Measurements from ENCODE around the gene STYXL2.

STYXL2 gene

GRCh38 chr1:167081594-167082156 lies 12.2 kb upstream of the STYXL2 start:
- peak; percentile 25 for DNase-seq

- DNase-seq = no peak
Observed at GRCh38 chr1:167082511-167083027, 11.3 kb upstream of the STYXL2 start.

GRCh38 chr1:167083066-167083665 lies 10.7 kb upstream of the STYXL2 start:
- DNase-seq = no peak

GRCh38 chr1:167083871-167084270 lies 10.0 kb upstream of the STYXL2 start:
- DNase-seq = no peak

- DNase-seq = no peak
Observed at GRCh38 chr1:167084757-167085156, 9.1 kb upstream of the STYXL2 start.

GRCh38 chr1:167086033-167086432 lies 7.8 kb upstream of the STYXL2 start:
- DNase-seq = no peak

GRCh38 chr1:167086768-167087167 lies 7.1 kb upstream of the STYXL2 start:
- DNase-seq = no peak

- no peak for DNase-seq
Observed at GRCh38 chr1:167088746-167089417, 5.0 kb upstream of the STYXL2 start.

- DNase-seq = no peak
Observed at GRCh38 chr1:167089939-167090313, 3.9 kb upstream of the STYXL2 start.

- no peak for DNase-seq
Observed at GRCh38 chr1:167090314-167090942, 3.4 kb upstream of the STYXL2 start, which contains the start of gene GPA33. TSS of gene GPA33 (minus strand) at chr1:167090377. CDS start at chr1:167090287, 90 bp downstream.

- no peak for DNase-seq
Observed at GRCh38 chr1:167092653-167093052, 1.2 kb upstream of the STYXL2 start.

- DNase-seq = no peak
Observed at GRCh38 chr1:167094690-167095089, 815 bp downstream of the STYXL2 start.

GRCh38 chr1:167095368-167095767 lies 1.5 kb downstream of the STYXL2 start:
- DNase-seq = no peak

GRCh38 chr1:167099851-167100250 lies 6.0 kb downstream of the STYXL2 start:
- no peak for DNase-seq

- no peak for DNase-seq
Observed at GRCh38 chr1:167100730-167101129, 6.9 kb downstream of the STYXL2 start.

- no peak for DNase-seq
Observed at GRCh38 chr1:167101754-167102153, 7.9 kb downstream of the STYXL2 start.

GRCh38 chr1:167102906-167103573 lies 9.2 kb downstream of the STYXL2 start:
- DNase-seq = no peak

GRCh38 chr1:167104256-167104633 lies 10.4 kb downstream of the STYXL2 start:
- no peak for DNase-seq

GRCh38 chr1:167105271-167106118 lies 11.6 kb downstream of the STYXL2 start:
- no peak for DNase-seq

- DNase-seq = peak; percentile 10
Observed at GRCh38 chr1:167106119-167106461, 12.2 kb downstream of the STYXL2 start.

GRCh38 chr1:167107456-167107855 lies 13.6 kb downstream of the STYXL2 start:
- DNase-seq = no peak

GRCh38 chr1:167109125-167109524 lies 15.2 kb downstream of the STYXL2 start:
- DNase-seq = no peak
